ENCODE measurements around the gene JAZF1.

JAZF1 gene

GRCh38 chr7:28191751-28192150, 11.2 kb upstream of the JAZF1 start:
- no peak for DNase-seq (ENCODE audit: low read depth in 2 of 2)

- DNase-seq (ENCODE audit: low read depth in 2 of 2), result no peak
Observed at GRCh38 chr7:28191184-28191583, 10.6 kb upstream of the JAZF1 start.

DNA sequence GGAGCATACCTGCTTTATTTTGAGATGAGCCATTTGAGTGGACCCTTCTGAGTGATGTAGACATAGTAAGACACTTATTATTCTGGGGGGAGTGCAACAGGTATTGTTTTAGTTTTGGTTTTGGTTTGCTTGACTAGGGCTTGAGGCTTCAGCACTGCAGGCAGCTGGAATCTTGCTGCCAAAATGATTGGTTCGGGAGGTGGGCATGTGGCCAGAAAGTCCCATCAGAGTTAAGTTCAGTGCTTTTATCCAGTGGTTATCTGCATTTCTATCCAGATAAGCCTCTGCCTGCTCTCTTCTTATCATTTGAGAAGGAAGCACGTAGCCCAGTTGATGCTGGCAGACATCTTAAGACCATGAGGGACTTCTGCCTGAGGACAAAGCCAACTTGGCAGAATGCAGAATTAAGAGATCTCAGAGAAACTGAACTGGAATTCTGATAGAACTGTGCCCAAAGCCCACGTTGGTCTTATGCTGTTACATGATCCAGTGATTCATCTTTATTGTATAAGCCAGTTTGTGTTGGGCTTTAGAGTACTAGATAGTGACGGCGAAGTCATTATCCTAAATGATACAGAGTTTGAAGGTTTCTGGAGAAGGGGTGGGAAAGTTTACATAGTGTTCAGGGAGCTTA, 9.6 kb upstream of the JAZF1 start:
- DNase-seq (ENCODE audit: low read depth in 2 of 2), result no peak

DNA sequence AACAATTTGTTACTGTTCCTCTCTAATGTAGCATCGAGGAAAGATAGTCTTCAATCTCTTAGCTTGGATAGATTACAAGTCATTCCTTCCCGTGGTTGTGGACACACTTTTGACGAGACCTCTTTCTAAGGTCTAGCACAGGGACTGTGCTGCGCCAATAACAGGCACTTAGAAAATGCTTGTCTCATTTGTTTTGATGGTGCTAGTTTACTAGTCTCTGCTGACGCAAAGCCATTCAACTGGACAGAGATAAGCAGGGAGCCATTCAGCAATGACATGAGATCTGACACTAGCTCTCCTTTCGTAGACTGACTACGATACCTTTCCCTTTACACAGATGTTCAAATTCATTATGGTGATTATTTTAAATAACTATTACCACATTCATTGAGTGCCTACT, 6.4 kb upstream of the JAZF1 start:
- no peak for DNase-seq (ENCODE audit: low read depth in 2 of 2)

- DNase-seq (ENCODE audit: low read depth in 2 of 2), result no peak
Observed at GRCh38 chr7:28183627-28184026, 3.0 kb upstream of the JAZF1 start.

DNA sequence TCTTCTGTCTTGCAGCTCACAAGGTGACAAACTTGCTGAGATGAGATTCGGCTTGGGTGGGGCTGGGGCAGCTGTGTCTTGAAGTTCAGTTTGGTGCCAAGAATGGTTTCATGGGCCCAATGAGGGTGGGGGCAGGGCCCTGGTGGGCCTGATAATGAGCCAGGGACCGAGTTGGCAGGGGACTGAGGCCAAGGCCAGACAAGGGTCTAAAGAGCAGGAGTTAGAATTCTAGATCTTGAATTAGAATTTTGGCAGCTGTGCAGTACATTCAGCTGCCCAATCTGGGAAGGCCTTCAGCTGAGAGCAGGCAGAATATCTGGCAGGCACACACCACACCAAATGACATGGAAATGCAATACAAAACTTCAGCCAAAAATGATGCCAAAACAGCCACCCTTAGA, 1.5 kb upstream of the JAZF1 start:
- no peak for DNase-seq (ENCODE audit: low read depth in 2 of 2)

DNA sequence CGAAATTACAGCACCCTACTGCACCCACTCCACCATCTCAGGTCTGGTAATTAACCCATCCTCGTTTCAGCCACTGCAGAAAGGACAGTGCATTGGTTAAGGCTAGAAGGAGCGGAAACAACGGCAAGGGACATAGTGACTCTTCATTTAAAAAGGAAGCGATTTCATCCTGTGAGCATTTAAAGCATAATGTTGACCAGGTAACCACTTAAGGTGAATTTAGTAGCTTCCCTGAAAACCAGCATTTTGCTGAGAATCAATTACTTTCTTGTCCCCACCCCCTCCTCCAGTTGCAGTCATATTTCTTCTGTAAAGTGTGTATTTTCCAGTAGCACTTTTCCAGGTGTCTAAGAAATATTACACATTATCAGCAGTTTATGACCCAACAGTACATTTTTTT, 821 bp upstream of the JAZF1 start:
- no peak for DNase-seq (ENCODE audit: low read depth in 2 of 2)

- DNase-seq (ENCODE audit: low read depth in 2 of 2), result no peak
Observed at GRCh38 chr7:28180031-28180363, 598 bp downstream of the JAZF1 start.

DNA sequence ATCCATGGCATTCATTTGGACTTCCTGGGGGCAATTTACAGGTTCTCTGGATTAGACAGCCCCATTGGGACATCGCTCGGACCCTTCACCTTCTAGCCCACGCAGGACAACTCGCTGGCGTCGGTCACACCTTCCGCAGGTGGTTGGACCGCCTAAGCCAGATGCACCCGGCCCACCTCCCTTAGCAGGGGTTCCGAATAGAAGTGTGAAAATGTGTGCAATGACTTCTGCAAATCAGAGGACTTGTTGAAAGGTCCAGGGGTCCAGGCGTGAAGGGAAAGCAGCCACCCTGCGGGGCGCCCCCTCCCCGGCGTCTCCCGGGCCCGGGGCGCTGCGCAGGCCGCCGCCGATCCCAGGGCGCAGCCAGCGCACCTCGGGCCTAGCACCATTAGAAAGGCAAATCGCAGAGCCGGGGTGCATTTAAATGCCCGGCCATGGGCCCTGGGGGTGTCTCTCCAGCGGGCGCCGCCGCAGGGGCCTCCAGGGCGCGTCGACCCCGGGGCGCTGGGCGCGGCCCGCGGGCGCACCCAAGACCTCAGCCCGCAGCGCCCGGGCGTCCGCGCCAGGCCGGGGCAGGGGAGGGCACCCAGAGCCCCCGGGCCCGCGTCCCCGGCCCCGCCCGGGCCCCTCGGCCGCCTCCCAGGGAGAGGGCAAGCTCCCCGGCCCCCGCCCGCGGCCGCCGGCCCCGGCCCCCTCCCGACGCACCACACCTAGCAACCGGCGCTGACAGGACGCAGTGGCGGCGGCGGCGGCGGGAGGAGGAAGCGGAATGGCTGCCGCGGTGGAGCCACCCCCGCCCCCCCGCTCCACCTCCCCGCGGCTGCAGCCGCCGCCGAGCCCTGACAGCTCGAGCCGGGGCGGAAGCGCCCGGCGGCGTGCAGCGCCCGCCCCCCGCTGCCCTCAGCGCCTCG, 1.2 kb downstream of the JAZF1 start:
- DNase-seq (ENCODE audit: low read depth in 2 of 2), result peak; percentile 43

DNA sequence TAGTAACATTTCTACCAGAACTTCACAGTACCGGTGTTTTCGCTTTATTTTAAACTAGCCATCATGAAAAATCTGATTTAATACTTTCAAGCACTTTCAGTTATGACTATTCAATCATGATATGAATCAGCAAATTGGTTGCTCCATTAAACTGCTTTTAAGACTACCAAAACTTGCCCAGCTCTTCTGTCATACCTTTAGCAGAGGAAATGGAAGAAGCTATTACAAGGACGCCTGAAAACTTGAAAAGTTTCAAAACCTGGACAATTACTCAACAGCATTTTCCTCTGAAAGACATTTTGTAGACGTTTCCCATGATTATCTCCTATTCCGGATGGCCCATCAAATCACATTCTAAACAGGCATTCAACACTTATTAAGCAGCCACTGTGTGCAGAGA, 2.0 kb downstream of the JAZF1 start:
- DNase-seq (ENCODE audit: low read depth in 2 of 2), result no peak

- DNase-seq (ENCODE audit: low read depth in 2 of 2), result no peak
Observed at GRCh38 chr7:28177836-28178235, 2.8 kb downstream of the JAZF1 start.

GRCh38 chr7:28176645-28177044, 4.0 kb downstream of the JAZF1 start:
- no peak for DNase-seq (ENCODE audit: low read depth in 2 of 2)

DNA sequence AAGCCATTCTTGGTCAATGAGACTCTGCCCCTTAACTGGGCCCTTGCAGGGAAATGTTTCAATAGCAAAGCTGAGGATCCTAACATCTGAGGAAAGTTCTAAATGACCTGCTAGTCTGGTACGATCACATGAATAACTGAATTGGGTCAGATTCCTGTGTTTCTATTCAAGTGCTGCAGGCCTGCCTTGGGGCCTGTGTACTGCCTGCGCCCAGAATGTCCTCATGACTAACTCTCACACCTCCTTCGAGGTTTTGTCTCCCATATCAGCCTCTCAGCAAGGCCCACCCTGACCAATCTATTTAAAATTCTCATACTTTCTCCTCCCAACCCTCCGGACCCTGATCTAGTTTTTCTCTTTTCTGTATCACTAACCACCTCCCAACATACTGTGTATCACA, 4.4 kb downstream of the JAZF1 start:
- no peak for DNase-seq (ENCODE audit: low read depth in 2 of 2)

DNA sequence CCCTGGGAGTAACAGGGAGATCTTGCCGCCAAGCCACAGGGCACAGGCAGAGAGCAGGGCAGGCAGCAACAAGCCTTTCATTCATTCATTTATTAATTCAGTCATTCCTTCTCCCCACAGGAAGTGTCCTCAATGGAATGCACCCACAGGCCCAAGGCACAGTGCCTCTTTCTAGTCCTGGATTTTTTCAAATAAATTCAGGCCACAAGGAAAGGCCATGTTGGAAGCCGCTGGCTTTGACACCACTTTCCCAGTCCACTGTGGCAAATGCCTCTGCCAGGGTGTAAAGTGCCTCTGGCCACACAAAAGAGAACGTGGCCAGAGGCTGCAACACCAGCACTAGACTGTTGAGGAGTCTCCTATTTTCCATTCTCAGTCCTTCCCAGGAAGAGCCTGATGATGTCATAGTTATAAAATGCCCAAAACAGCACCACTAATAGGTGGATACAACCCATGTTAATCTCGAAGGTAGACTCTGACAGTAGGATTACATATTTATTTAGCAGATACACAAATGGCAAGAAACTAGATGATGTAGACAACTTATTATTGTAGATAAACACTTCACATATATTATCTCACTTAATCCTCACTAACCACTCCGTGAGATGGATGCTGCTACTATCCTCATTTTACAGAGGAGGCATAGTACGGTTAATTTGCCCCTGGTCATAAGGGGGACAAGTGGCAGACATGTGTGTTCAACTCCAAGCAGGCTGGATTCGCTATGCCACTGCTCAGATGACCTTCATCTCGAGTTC, 5.5 kb downstream of the JAZF1 start:
- no peak for DNase-seq (ENCODE audit: low read depth in 2 of 2)

DNA sequence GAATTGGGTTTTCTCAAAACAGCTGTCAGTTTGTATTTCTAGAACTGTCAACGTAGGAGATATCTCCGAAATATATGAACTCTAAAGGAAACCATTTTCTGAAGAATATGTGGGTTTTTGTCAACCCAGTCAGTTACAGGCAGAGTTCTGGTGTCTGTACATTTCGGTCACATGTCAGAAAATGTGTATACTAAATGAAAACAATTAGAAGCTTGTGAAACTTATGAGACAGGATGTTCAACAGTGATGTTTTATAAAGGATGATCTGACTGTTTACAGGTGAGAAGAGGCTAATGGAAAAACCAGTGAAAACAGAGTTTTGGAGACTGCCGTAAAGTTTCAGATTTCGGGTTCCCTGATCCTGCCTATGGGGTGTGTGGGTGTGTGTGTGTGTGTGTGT, 6.2 kb downstream of the JAZF1 start:
- no peak for DNase-seq (ENCODE audit: low read depth in 2 of 2)

DNA sequence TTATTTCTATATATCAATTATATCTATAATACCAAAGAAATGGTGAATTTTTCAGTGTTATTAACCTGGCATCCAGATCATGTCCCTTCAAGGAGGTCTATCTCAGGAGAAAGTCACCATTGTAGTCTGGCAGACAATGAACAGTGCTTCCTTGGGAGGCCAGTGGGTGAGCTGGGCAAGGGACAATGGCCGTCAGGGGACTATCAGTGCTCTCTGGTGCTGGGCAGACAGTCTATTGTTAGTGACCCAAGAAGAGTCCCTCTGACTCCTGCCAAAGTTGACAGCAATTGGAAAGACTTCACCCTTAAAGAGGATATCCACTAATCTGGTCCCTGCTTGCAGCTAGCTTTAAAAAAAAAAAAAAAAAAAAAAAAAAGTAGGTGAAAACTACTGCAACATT, 7.1 kb downstream of the JAZF1 start:
- no peak for DNase-seq (ENCODE audit: low read depth in 2 of 2)

- no peak for DNase-seq (ENCODE audit: low read depth in 2 of 2)
Observed at GRCh38 chr7:28172958-28173357, 7.6 kb downstream of the JAZF1 start.

GRCh38 chr7:28170701-28171100, 9.9 kb downstream of the JAZF1 start:
- DNase-seq (ENCODE audit: low read depth in 2 of 2), result no peak

DNA sequence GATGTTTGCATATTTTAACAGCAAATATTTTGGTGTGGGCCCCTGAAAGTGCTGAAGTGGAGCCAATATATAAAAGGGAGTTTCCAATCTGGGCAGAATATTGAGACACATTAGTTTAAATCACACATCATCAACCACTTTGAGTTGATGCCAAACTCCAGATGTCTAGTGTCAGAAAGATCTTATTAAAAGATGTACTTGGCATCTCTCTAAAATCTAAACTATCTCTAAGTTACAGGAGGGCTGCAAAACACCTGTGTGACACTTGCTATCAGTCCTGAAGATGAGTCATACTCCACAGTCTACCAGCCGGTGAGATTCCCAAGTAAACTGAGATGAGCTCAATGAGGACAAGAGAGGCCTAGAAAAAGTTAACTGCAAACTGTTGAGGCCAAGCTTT, 11.4 kb downstream of the JAZF1 start:
- no peak for DNase-seq (ENCODE audit: low read depth in 2 of 2)

GRCh38 chr7:28168393-28169158, 12.0 kb downstream of the JAZF1 start:
- no peak for DNase-seq (ENCODE audit: low read depth in 2 of 2)

DNA sequence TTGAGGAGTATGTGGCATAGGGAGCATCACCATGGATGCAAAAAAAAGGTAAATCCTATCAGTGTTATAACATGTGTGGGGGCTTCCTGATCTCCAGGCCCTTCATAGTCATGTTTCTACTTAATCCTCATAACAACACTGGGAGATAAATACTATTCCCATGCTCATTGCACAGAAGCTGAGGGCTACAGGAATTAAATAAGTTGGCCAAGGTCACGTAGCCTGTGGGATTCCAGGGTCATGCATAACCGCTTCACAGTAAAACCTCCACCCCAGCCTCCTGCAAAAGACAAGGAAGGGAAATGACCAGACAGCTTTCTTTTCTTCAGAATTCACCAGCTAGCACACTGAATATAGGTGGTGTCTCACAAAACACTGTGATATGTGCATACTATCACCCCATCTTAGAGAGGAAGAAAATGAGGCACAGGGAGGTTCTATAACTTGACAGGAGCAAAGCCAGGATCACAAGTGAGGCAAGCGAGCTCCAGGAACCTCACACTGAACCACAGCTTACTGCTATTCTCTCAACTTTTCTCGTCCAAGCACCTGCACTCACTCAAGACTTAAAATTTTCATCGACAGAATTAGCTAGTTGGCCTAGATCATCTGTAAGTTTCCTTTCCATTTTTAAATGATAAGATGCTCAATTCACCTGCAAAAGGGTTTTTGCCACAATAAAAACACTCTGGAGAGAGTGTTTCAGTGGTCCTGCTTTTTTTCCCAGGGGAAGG, 13.4 kb downstream of the JAZF1 start:
- no peak for DNase-seq (ENCODE audit: low read depth in 2 of 2)
